ENCODE results near the gene ARHGAP9.

- TF ChIP-seq SCRT2 (tag by site-specific recombination; IDR thresholded peaks at IDR 0.05) (no peak), ZNF266 (tag by site-specific recombination; IDR thresholded peaks at IDR 0.05; ENCODE audit: low read depth) (no peak), MZF1 (tag by site-specific recombination; IDR thresholded peaks at IDR 0.05; ENCODE audit: borderline replicate concordance) (no peak)
These were observed 21.0 kb downstream of the ARHGAP9 start for GRCh38 chr12:57458665-57459054.

Data from HEK293 (cell line).